Activated CD4-positive, alpha-beta memory T cell treated with anti-CD3 and anti-CD28 coated beads, Interleukin-2, amount 10 ng/mL, durations not matched to agents 7 days and 5 days (primary cell): ENCODE results near the gene DLG1. TPM values are rescaled to one million over a fixed set of nuclear protein-coding genes. Genes with fewer than 3 reads are reported as not detected.

ENCODE experiments used
- CTCF ChIA-PET: fragments of 350-600 bp; sonication (Branson Sonifier 250); formaldehyde crosslinking; loops from one replicate; lab custom pipeline; 2021; ENCODE audit warnings: antibody characterized with exemption, inconsistent platforms; lab: Charles Lee
- POLR2A ChIA-PET: fragments of 350-600 bp; sonication (Branson Sonifier 250); formaldehyde crosslinking; loops from one replicate; lab custom pipeline; 2021; ENCODE audit warnings: antibody characterized with exemption; lab: Charles Lee
- DNase-seq: peaks from one replicate; pipeline ENCODE4 v3.0.0-alpha.2; 2020
- H3K27ac Mint-ChIP-seq: one replicate; pipeline ENCODE4 v1.8.0; 2021; ENCODE audit warnings: mild to moderate bottlenecking, mixed read lengths
- H3K27me3 Mint-ChIP-seq: one replicate; pipeline ENCODE4 v1.8.0; 2021; ENCODE audit warnings: mixed read lengths
- H3K36me3 Mint-ChIP-seq: one replicate; pipeline ENCODE4 v1.8.0; 2021; ENCODE audit warnings: low read depth, mixed read lengths
- H3K4me1 Mint-ChIP-seq: one replicate; pipeline ENCODE4 v1.8.0; 2021; ENCODE audit warnings: mixed read lengths
- H3K4me3 Mint-ChIP-seq: one replicate; pipeline ENCODE4 v1.8.0; 2021; ENCODE audit warnings: mild to moderate bottlenecking, mixed read lengths
- H3K9me3 Mint-ChIP-seq: one replicate; pipeline ENCODE4 v1.8.0; 2021; ENCODE audit warnings: mixed read lengths
- total RNA-seq, 2 experiments: library from RNA; stranded (reverse); gene quantifications; one replicate each; pipeline ENCODE4 v1.2.3, GENCODE V29; 2021

Gene DLG1
- total RNA-seq, 2 experiments from 2014 or later, result 58.2 to 61.4 TPM

DNA sequence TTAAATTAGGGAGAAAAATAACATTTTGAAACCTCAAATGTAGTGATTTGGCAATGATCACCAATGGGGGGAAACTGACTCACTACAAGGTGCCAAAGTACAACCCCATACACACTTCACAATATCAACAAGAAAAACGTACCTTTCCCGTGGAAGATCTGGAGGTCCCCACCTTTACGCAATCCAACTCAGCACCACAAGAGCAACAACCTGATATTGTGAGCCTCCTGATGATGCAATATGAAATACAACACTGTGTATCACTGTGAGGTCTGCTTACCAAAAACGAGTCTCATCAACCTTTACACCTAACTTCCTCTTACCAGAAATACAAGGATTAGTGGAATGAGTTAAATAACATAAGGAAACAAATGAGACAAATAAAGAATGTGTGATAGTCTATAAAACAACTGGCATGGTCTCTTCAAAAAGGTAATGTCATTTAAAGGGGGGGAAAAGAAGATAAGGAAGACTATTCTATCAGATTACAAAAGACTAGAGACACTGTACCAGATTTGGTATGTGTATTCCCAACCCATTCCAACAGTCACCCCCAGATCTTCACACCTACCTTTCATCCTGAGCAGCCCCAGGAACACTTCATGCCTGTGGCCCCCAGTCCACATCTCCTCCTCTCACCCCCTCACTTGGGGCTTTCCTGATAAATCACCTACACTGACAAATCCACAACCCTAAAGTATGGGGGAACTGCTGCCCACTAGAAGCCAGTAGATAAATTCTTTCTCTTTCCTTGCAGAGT, 27.7 kb downstream of the DLG1 start:
- CTCF ChIA-PET, result no interaction called here
- POLR2A ChIA-PET, result no interaction called here
- Mint-ChIP-seq H3K27ac (no peak overlapping the region), H3K36me3 (peaks cover 23% of the 10 kb centered on the region), H3K4me1 (peaks cover 6% of the 10 kb centered on the region), H3K4me3 (no peak overlapping the region), H3K27me3 (no peaks in the 10 kb centered on the region), H3K9me3 (no peaks in the 10 kb centered on the region)
- no peak for DNase-seq

DNA sequence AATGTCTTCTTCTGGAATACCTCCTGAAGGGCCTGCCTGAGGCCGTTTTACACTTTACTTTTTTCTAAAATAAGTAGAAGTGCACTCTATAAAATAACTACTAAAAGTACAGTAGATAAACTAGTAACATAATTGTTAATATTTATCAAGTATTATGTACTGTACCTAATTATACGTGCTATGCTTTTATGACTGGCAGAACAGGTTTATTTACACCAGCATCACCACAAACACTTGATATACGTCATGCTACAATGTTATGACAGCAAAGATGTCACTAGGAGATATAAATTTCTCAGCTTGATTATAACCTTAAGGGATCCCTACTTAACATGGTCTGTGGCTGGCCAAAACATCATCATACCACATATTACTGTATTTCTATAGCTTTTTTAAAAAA, 29.4 kb downstream of the DLG1 start:
- ChIA-PET POLR2A (no interaction called here), CTCF (interaction anchor here (5.3 kb wide), 1 partner anchor 12 kb away, joined by 24 read pairs; no protein-coding TSS in a partner anchor)
- Mint-ChIP-seq H3K36me3 (peaks cover 22% of the 10 kb centered on the region), H3K27me3 (no peaks in the 10 kb centered on the region), H3K4me1 (peaks cover 6% of the 10 kb centered on the region), H3K27ac (no peak overlapping the region), H3K9me3 (no peaks in the 10 kb centered on the region), H3K4me3 (no peak overlapping the region)
- DNase-seq, result no peak

DNA sequence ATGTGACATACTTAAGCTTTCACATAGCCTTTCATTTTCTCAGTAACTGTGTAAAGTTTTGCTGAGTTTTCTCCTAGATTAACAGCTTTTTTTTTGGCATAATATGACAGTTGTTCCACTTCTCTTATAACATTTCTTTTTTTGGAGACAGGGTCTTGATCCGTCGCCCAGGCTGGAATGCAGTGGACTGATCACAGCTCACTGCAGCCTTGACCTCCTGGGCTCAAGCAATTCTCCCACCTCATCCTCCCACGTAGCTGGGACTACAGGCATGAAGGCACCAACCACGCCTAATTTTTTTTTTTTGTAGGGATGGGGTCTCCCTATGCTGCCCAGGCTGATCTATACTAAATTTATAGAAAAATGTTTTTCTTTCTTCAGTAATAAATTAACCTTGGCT, 30.1 kb downstream of the DLG1 start:
- Mint-ChIP-seq H3K9me3 (no peaks in the 10 kb centered on the region), H3K27ac (no peak overlapping the region), H3K4me1 (peaks cover 6% of the 10 kb centered on the region), H3K4me3 (no peak overlapping the region), H3K27me3 (no peaks in the 10 kb centered on the region), H3K36me3 (peaks cover 19% of the 10 kb centered on the region)
- DNase-seq, result no peak
- ChIA-PET POLR2A (no interaction called here), CTCF (interaction anchor here (5.3 kb wide), 1 partner anchor 12 kb away, joined by 24 read pairs; no protein-coding TSS in a partner anchor)

- peaks cover 15% of the 10 kb centered on the region for H3K36me3 Mint-ChIP-seq
- no peak for DNase-seq
- no peak overlapping the region for H3K27ac Mint-ChIP-seq
- POLR2A ChIA-PET, result no interaction called here
- H3K9me3 Mint-ChIP-seq, result no peaks in the 10 kb centered on the region
- CTCF ChIA-PET, result interaction anchor here (5.3 kb wide), 1 partner anchor 10 kb away, joined by 24 read pairs; no protein-coding TSS in a partner anchor
- no peaks in the 10 kb centered on the region for H3K27me3 Mint-ChIP-seq
- H3K4me1 Mint-ChIP-seq, result peaks cover 6% of the 10 kb centered on the region
- no peak overlapping the region for H3K4me3 Mint-ChIP-seq
Measured at GRCh38 chr3:197266331-197266730, 32.1 kb downstream of the DLG1 start.

DNA sequence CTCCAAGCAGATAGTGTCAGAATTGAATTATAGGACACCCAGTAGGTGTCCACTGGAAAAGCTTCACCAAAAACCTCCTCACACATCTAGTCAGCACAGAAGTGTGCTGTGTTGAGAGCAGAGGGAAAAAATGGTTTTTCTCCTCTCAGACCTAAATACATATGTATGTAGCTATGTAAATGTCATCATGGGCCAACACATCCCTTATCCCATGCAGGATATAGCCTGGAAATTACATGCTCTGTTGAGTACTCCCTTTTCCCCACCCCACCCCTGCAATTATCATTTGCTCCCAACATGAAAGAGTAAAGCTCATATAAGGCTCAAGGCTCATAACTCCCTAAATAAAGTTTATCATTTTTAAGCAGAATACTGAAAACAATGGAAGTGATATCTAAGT, 35.7 kb downstream of the DLG1 start:
- POLR2A ChIA-PET, result interaction anchor here (0.6 kb wide), 1 partner anchor 41 kb away, joined by 3 read pairs; no protein-coding TSS in a partner anchor
- no peak for DNase-seq
- Mint-ChIP-seq H3K36me3 (peaks cover 9% of the 10 kb centered on the region), H3K4me1 (no peaks in the 10 kb centered on the region), H3K27ac (no peak overlapping the region), H3K9me3 (no peaks in the 10 kb centered on the region), H3K4me3 (no peak overlapping the region), H3K27me3 (no peaks in the 10 kb centered on the region)
- CTCF ChIA-PET, result interaction anchor here (0.8 kb wide), 1 partner anchor 31 kb away, joined by 3 read pairs; no protein-coding TSS in a partner anchor

GRCh38 chr3:197261164-197261509, 37.3 kb downstream of the DLG1 start:
- Mint-ChIP-seq H3K4me3 (no peak overlapping the region), H3K36me3 (peaks cover 9% of the 10 kb centered on the region), H3K27ac (no peak overlapping the region), H3K4me1 (no peaks in the 10 kb centered on the region), H3K9me3 (no peaks in the 10 kb centered on the region), H3K27me3 (no peaks in the 10 kb centered on the region)
- POLR2A ChIA-PET, result no interaction called here
- DNase-seq, result no peak
- CTCF ChIA-PET, result no interaction called here

DNA sequence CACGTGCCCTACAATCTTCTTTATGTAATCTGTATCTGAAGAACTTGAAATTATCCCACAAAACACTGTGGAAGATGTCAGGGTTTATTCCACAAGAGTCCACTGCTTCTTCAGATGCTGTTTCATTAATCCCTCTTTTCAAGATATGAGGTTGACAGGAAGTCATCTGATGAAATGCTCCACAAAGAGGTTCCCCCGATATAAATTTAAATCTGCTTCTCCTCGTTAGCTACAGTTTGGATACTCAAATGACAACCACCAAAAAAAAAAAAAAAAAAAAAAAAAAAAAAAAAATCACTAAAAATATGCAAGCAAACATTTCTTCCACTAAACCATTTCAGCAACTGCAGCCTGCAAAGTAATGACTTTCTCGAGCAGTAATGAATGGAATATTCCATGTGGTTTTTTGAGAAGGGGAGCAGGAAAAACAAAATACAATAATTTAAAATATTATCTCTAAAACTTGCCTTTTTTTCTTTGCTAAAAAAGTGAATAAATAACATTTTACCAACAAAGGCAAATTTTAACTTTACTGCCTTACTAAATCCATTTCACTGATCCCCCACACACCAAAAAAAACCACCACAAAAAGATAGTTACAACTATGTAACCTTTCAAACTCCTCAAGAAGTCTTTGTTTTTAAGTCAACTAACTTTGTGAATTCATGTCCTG, 37.8 kb downstream of the DLG1 start:
- Mint-ChIP-seq H3K4me3 (no peak overlapping the region), H3K27ac (no peak overlapping the region), H3K4me1 (no peaks in the 10 kb centered on the region), H3K9me3 (no peaks in the 10 kb centered on the region), H3K27me3 (no peaks in the 10 kb centered on the region), H3K36me3 (peaks cover 6% of the 10 kb centered on the region)
- DNase-seq, result no peak
- CTCF ChIA-PET, result no interaction called here
- POLR2A ChIA-PET, result no interaction called here

DNA sequence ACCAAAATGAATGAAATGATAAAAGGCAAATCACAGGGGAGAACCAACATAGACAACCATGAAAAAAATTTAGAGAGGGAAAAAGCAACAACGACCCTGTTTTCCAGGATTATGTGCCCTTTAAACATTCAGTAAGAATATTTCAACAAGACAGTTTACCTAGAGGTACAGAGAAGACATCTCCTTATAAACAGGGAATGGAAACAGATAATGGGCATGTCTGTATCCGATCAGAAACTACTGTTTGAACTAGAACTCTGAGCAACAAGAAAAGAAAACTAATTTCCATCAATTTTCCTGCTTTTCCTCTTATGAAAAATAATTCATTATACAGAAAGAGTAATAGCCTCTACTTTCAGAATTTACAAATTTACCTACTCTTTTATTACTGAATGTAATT, 39.3 kb downstream of the DLG1 start:
- ChIA-PET POLR2A (no interaction called here), CTCF (interaction anchor here (3.6 to 3.8 kb wide), 2 partner anchors 195 to 243 kb away, joined by 27 to 42 read pairs; no protein-coding TSS in a partner anchor)
- DNase-seq, result no peak
- H3K27ac Mint-ChIP-seq, result no peak overlapping the region
- H3K4me3 Mint-ChIP-seq, result no peak overlapping the region
- H3K36me3 Mint-ChIP-seq, result peaks cover 2% of the 10 kb centered on the region
- H3K27me3 Mint-ChIP-seq, result no peaks in the 10 kb centered on the region
- H3K4me1 Mint-ChIP-seq, result peaks cover 6% of the 10 kb centered on the region
- H3K9me3 Mint-ChIP-seq, result no peaks in the 10 kb centered on the region

DNA sequence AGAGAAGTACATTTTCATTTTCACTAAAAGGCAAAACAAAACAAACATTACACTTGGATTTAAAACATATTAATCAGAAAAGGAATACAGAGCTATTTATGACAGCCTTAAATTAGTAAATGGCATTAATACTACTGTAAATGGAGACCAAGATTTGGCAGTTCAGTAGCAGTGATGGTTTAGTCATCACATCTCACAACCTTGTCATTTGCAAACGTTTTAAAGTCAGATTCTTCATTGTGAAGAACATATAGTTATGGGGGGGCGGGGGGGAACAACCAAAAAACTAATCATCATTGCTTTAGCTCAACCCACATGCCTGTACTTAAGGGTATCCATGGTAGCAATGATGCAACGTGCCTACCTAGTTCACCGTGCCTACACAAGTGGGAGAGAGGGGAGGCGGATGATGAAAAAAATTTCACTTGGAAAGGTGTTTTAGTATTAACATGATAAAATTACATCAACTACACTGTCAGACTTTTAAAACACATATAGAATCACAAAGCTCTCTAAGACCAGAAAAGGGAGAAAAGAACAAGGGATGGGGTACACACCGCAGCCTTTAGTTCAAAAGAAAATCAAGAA, 40.1 kb downstream of the DLG1 start:
- Mint-ChIP-seq H3K27me3 (no peaks in the 10 kb centered on the region), H3K4me1 (peaks cover 12% of the 10 kb centered on the region), H3K36me3 (no peaks in the 10 kb centered on the region), H3K9me3 (no peaks in the 10 kb centered on the region), H3K4me3 (no peak overlapping the region), H3K27ac (no peak overlapping the region)
- ChIA-PET POLR2A (no interaction called here), CTCF (interaction anchor here (1.2 to 3.8 kb wide), 6 partner anchors 29 to 249 kb away, joined by 3 to 42 read pairs (median 10); no protein-coding TSS in a partner anchor)
- no peak for DNase-seq

- H3K4me1 Mint-ChIP-seq, result peaks cover 18% of the 10 kb centered on the region
- no peak for DNase-seq
- ChIA-PET POLR2A (no interaction called here), CTCF (interaction anchor here (0.6 to 3.8 kb wide), 22 partner anchors 9 to 816 kb away, joined by 3 to 42 read pairs (median 4); no protein-coding TSS in a partner anchor)
- H3K27ac Mint-ChIP-seq, result no peak overlapping the region
- H3K27me3 Mint-ChIP-seq, result no peaks in the 10 kb centered on the region
- no peaks in the 10 kb centered on the region for H3K9me3 Mint-ChIP-seq
- peaks cover under 1% of the 10 kb centered on the region for H3K36me3 Mint-ChIP-seq
- H3K4me3 Mint-ChIP-seq, result no peak overlapping the region
Measured at GRCh38 chr3:197257711-197258110, 40.7 kb downstream of the DLG1 start.

GRCh38 chr3:197256836-197257444, 41.5 kb downstream of the DLG1 start:
- Mint-ChIP-seq H3K27me3 (no peaks in the 10 kb centered on the region), H3K4me1 (peaks cover 19% of the 10 kb centered on the region), H3K4me3 (no peak overlapping the region), H3K9me3 (no peaks in the 10 kb centered on the region), H3K36me3 (peaks cover 7% of the 10 kb centered on the region), H3K27ac (no peak overlapping the region)
- ChIA-PET CTCF (interaction anchor here (0.5 to 3.8 kb wide), 33 partner anchors 9 to 816 kb away, joined by 3 to 42 read pairs (median 3); no protein-coding TSS in a partner anchor), POLR2A (no interaction called here)
- peak; percentile 31 for DNase-seq

DNA sequence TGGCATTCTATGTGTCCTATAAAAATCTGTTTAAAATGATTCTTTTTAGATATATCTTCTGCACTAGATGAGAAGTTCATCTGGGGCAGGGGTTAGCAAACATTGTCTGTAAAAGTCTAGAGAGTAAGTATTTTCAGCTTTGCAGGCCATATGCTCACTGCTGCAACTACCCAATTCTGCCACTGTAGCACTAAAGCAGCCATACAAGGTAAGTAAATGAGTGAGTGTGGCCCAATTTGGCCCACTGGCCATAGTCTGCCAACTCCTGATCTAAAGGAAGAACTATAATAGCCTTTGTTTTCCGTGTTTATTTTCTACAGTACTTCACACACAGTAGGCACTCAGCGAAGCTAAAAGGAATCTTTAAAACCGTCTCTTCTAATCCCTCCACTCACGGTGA, 42.3 kb downstream of the DLG1 start:
- Mint-ChIP-seq H3K4me1 (peaks cover 27% of the 10 kb centered on the region), H3K9me3 (peaks cover 2% of the 10 kb centered on the region), H3K36me3 (peaks cover 15% of the 10 kb centered on the region), H3K4me3 (no peak overlapping the region), H3K27me3 (no peaks in the 10 kb centered on the region), H3K27ac (no peak overlapping the region)
- ChIA-PET CTCF (interaction anchor here (0.5 to 3.8 kb wide), 19 partner anchors 10 to 1345 kb away, joined by 3 to 42 read pairs (median 4); no protein-coding TSS in a partner anchor), POLR2A (no interaction called here)
- DNase-seq, result no peak
